HepG2 (cell line): ENCODE results near the gene HLA-DRB5. TPM values are rescaled to one million over a fixed set of nuclear protein-coding genes. Genes with fewer than 3 reads are reported as not detected.

ENCODE experiments used
- ATAC-seq: fragments of 200-7000 bp; cut with Tn5 transposase; 3 replicates; pipeline ENCODE4 v1.9.1; 2020; ENCODE audit warnings: mild to moderate bottlenecking, moderate library complexity
- Bru-seq: library from RNA; stranded (reverse); fragments of 400-500 nt; gene quantifications from one replicate; lab custom pipeline; 2021; lab: Mats Ljungman, UMichigan
- BruChase-seq, 2 experiments: library from RNA; stranded (reverse); fragments of 400-500 nt; gene quantifications; one replicate each; lab custom pipeline; 2021; lab: Mats Ljungman, UMichigan
- BruUV-seq: library from RNA; stranded (reverse); fragments of 400-500 nt; replicated peaks from 2 replicates; lab custom pipeline; 2021; lab: Mats Ljungman, UMichigan
- CTCF ChIA-PET: fragments of 300-600 bp; formaldehyde crosslinking; extraction: SDS; loops from one replicate; lab custom pipeline; 2021; ENCODE audit warnings: low total read pairs, inconsistent platforms, low intra/inter-chr PET ratio; lab: Yijun Ruan, JAX
- POLR2A ChIA-PET: fragments of 350-600 bp; sonication (Branson Sonifier 250); formaldehyde crosslinking; loops from one replicate; lab custom pipeline; 2020; ENCODE audit warnings: antibody characterized with exemption, inconsistent platforms; lab: Yijun Ruan, JAX
- DNase-seq: peaks from one replicate; pipeline ENCODE4 v3.0.0-alpha.2; 2015; ENCODE audit warnings: low spot score
- FAIRE-seq: peaks from 3 replicates; lab custom pipeline; 2011; peaks lifted over from hg19 to GRCh38; lab: Jason Lieb, UNC
- H2AFZ ChIP-seq: one replicate; pipeline ENCODE4 v1.6.1; 2011; ENCODE audit warnings: low read length, inconsistent platforms
- H3K27ac ChIP-seq: fragments of 300-600 bp; 3 replicates; pipeline ENCODE4 v1.8.0; 2011; ENCODE audit warnings: mixed run types, mild to moderate bottlenecking, mixed read lengths, low read length, inconsistent platforms; ENCODE audit not compliant: insufficient read depth; ENCODE audit errors: extremely low read length
- H3K27me3 ChIP-seq, 2 experiments: fragments of 200-600 bp in 1 of 2; 2 replicates in 1 of 2; 3 replicates in 1 of 2; pipeline versions ENCODE4 v1.6.0 to v1.8.0; 2011; ENCODE audit warnings: low read length in 2 of 2, mild to moderate bottlenecking in 2 of 2, moderate library complexity in 2 of 2, inconsistent platforms in 1 of 2; ENCODE audit not compliant: insufficient read depth in 2 of 2, control insufficient read depth in 1 of 2
- H3K36me3 ChIP-seq, 2 experiments: fragments of 200-600 bp in 1 of 2; replicated peaks in 1 of 2; 2 replicates in 1 of 2; 3 replicates in 1 of 2; pipeline versions ENCODE4 v1.5.1 to v1.8.0; 2011; ENCODE audit warnings: low read length in 2 of 2, inconsistent platforms in 1 of 2; ENCODE audit not compliant: insufficient read depth in 2 of 2, control insufficient read depth in 1 of 2
- H3K4me1 ChIP-seq: 2 replicates; pipeline ENCODE4 v1.5.1; 2012; ENCODE audit warnings: low read length, inconsistent platforms; ENCODE audit not compliant: insufficient read depth
- H3K4me2 ChIP-seq: 2 replicates; pipeline ENCODE4 v1.6.0; 2011; ENCODE audit warnings: low read depth, low read length, inconsistent platforms
- H3K4me3 ChIP-seq, 3 experiments: fragments of 200-600 bp in 1 of 3; sonication (generic), shearing (Covaris generic) in 1 of 3; replicated peaks in 1 of 3; 2 replicates each; pipeline ENCODE4 v1.5.1; 2011 to 2016; ENCODE audit warnings: low read length in 3 of 3, inconsistent platforms in 2 of 3, low read depth in 2 of 3, mild to moderate bottlenecking in 2 of 3, control low read depth in 1 of 3, mixed read lengths in 1 of 3; ENCODE audit not compliant: insufficient read depth in 1 of 3
- H3K79me2 ChIP-seq: one replicate; pipeline ENCODE4 v1.6.1; 2011; ENCODE audit warnings: low read length, inconsistent platforms; ENCODE audit not compliant: insufficient read depth
- H3K9ac ChIP-seq: 2 replicates; pipeline ENCODE4 v1.6.0; 2011; ENCODE audit warnings: mild to moderate bottlenecking, low read depth, low read length, inconsistent platforms; ENCODE audit not compliant: insufficient read depth
- H3K9me3 ChIP-seq: 2 replicates; pipeline ENCODE4 v1.5.1; 2012; ENCODE audit warnings: mild to moderate bottlenecking, low read length
- H4K20me1 ChIP-seq: 2 replicates; pipeline ENCODE4 v1.6.0; 2011; ENCODE audit warnings: inconsistent platforms, mild to moderate bottlenecking, low read length, moderate library complexity; ENCODE audit not compliant: insufficient read depth
- KLF16 ChIP-seq, 2 experiments: sonication (generic) in 1 of 2; formaldehyde crosslinking in 1 of 2; IDR thresholded peaks; 2 replicates each; pipeline versions ENCODE4 v1.6.1 to v1.8.0; 2016 to 2023; ENCODE audit warnings: missing genetic modification reagents in 2 of 2, missing compliant biosample characterization in 1 of 2
- RFX5 ChIP-seq: IDR thresholded peaks from 2 replicates; pipeline ENCODE4 v1.6.1; 2011; ENCODE audit warnings: low read depth, low read length, improper control_type of control experiment
- RFXANK ChIP-seq: IDR thresholded peaks from 2 replicates; pipeline ENCODE4 v1.6.1; 2016
- SRSF9 ChIP-seq: fragments of 200-400 bp; formaldehyde crosslinking; IDR thresholded peaks from 2 replicates; pipeline ENCODE4 v1.6.1; 2018; ENCODE audit warnings: borderline replicate concordance, mild to moderate bottlenecking, low read depth, low read length; ENCODE audit not compliant: insufficient read depth, poor library complexity, severe bottlenecking
- TBX2 ChIP-seq: sonication (generic); formaldehyde crosslinking; IDR thresholded peaks from 2 replicates; pipeline ENCODE4 v1.5.0; 2020; ENCODE audit warnings: missing genetic modification reagents, mild to moderate bottlenecking, borderline replicate concordance
- ZNF83 ChIP-seq: sonication (generic); formaldehyde crosslinking; IDR thresholded peaks from 2 replicates; pipeline ENCODE4 v1.4.0; 2020; ENCODE audit warnings: missing genetic modification reagents, mild to moderate bottlenecking, borderline replicate concordance
- whole genome bisulfite sequencing: methylation state at CpG from one replicate; pipeline ENCODE4 v1.1.6; 2017; ENCODE audit warnings: low lambda C conversion rate; 5-methylcytosine and 5-hydroxymethylcytosine counted together
- in situ Hi-C: cut with HindIII; loops from 2 replicates; pipeline ENCODE4 v1.10.0; 2017; ENCODE audit warnings: low pct_unique_long_range_greater_than_20kb; ENCODE audit not compliant: extremely low pct_ligation_motif_present
- intact Hi-C: fragments of 100-400 bp; cut with micrococcal nuclease; formaldehyde crosslinking; loops from one replicate; pipeline ENCODE4 v1.10.0; 2022; ENCODE audit not compliant: unreplicated experiment
- long read RNA-seq, 2 experiments: library from RNA in 1 of 2; library from polyadenylated mRNA in 1 of 2; stranded (forward) in 1 of 2; unstranded in 1 of 2; transcript quantifications; one replicate each; pipeline ENCODE4 v2.0.0, GENCODE V29; 2019 to 2022
- polyA minus RNA-seq, 3 experiments: library from RNA; depleted of rRNA, polyadenylated mRNA; stranded (reverse); fragments of >200 nt; gene quantifications; 2 replicates each; pipeline ENCODE4 v1.2.3, GENCODE V29; 2011; ENCODE audit warnings: low replicate concordance in 1 of 3
- polyA plus RNA-seq, 8 experiments: library from polyadenylated mRNA; depleted of rRNA in 3 of 8; stranded (reverse) in 7 of 8; unstranded in 1 of 8; fragments of >200 nt; fragmentation: Illumina TruSeq in 4 of 8; extraction: Trizol in 4 of 8; gene quantifications; 2 replicates each; pipeline versions ENCODE4 v1.2.1 to v1.2.3, GENCODE V29; 2011 to 2016; ENCODE audit warnings: low read depth in 4 of 8, missing spikeins in 1 of 8, mixed read lengths in 1 of 8; ENCODE audit not compliant: insufficient read depth in 1 of 8
- total RNA-seq, 5 experiments: library from RNA; depleted of rRNA; stranded (reverse); fragments of >200 nt; fragmentation: Illumina TruSeq; extraction: Trizol; gene quantifications; 2 replicates each; pipeline ENCODE4 v1.2.3, GENCODE V29; 2016; ENCODE audit warnings: low read depth in 1 of 5

Gene HLA-DRB5
- not detected in 2 replicates for total RNA-seq (2016; rRNA removed; fragmentation: Illumina TruSeq; extraction: Trizol)
- not detected in 2 replicates for total RNA-seq (2016; cell fraction: cytosol; rRNA removed; fragmentation: Illumina TruSeq; extraction: Trizol; ENCODE audit: low read depth)
- total RNA-seq (2016; cell fraction: insoluble cytoplasmic fraction; rRNA removed; fragmentation: Illumina TruSeq; extraction: Trizol) = not detected in 2 replicates
- not detected in 2 replicates for total RNA-seq (2016; cell fraction: membrane; rRNA removed; fragmentation: Illumina TruSeq; extraction: Trizol)
- total RNA-seq (2016; cell fraction: nucleus; rRNA removed; fragmentation: Illumina TruSeq; extraction: Trizol) = not detected in 2 replicates
- polyA plus RNA-seq (2011; rRNA removed) = not detected in 2 replicates
- 0.04 TPM in 1 of 2 replicates, not detected in the other for polyA plus RNA-seq (2011; cell fraction: cytosol; rRNA removed)
- polyA plus RNA-seq (2011; cell fraction: nucleus; rRNA removed) = not detected in 2 replicates
- not detected in 2 replicates for polyA plus RNA-seq (2012)
- polyA plus RNA-seq (2016; cell fraction: cytosol; fragmentation: Illumina TruSeq; extraction: Trizol; ENCODE audit: low read depth) = not detected in 2 replicates
- not detected in 2 replicates for polyA plus RNA-seq (2016; cell fraction: insoluble cytoplasmic fraction; fragmentation: Illumina TruSeq; extraction: Trizol; ENCODE audit: low read depth)
- not detected in 2 replicates for polyA plus RNA-seq (2016; cell fraction: membrane; fragmentation: Illumina TruSeq; extraction: Trizol; ENCODE audit: low read depth)
- polyA plus RNA-seq (2016; cell fraction: nucleus; fragmentation: Illumina TruSeq; extraction: Trizol; ENCODE audit: insufficient read depth, low read depth) = not detected in 2 replicates
- polyA minus RNA-seq (2011; rRNA and poly(A)+ RNA removed; ENCODE audit: low replicate concordance) = 0.12 TPM in 1 of 2 replicates, not detected in the other
- not detected in 2 replicates for polyA minus RNA-seq (2011; cell fraction: cytosol; rRNA and poly(A)+ RNA removed)
- not detected in 2 replicates for polyA minus RNA-seq (2011; cell fraction: nucleus; rRNA and poly(A)+ RNA removed)
- percentile 4 among the genes with signal in this experiment for Bru-seq, nascent RNA
- percentile 10 among the genes with signal in this experiment for BruChase-seq, experiment 1, labeled RNA remaining after a 6-hour chase
- BruChase-seq, experiment 2, labeled RNA remaining after a 2-hour chase = percentile 13 among the genes with signal in this experiment
- long read RNA-seq, experiment 1 = 0 reads
- long read RNA-seq, experiment 2 = 0 reads

GRCh38 chr6:32529697-32530430 is at the start of gene HLA-DRB5:
HLA-DRB5 (minus strand) TSS chr6:32530287; CDS start chr6:32530224, 63 bp downstream.
- 0% methylated on average over 1 of the region's 4 CpGs for WGBS
- Histone ChIP-seq H3K4me1 (no peaks in the 10 kb centered on the region), H3K79me2 (no peaks in the 10 kb centered on the region), H3K36me3 (no peaks in the 10 kb centered on the region), H4K20me1 (no peaks in the 10 kb centered on the region), H3K9me3 (no peaks in the 10 kb centered on the region), H3K4me3 (no peak within 1 kb of the TSS), H3K9ac (no peak within 1 kb of the TSS), H3K27ac (no peak within 1 kb of the TSS), H2AFZ (no peak within 1 kb of the TSS), H3K4me2 (no peak within 1 kb of the TSS), H3K27me3 (no peaks in the 10 kb centered on the region)
- FAIRE-seq (no peak), DNase-seq (no peak), ATAC-seq (no peak; the same call in 2 of the 3 replicates)
- POLR2A ChIA-PET = no interaction called here
- intact Hi-C loops = loop anchor here (2.0 kb wide), 1 partner anchor 41 kb away; no protein-coding TSS in a partner anchor
- CTCF ChIA-PET = no interaction called here
- peak; percentile 92 for TF ChIP-seq RFX5
- TF ChIP-seq ZNF83 = no peak
- no peak for TF ChIP-seq TBX2
- TF ChIP-seq SRSF9 = no peak
- TF ChIP-seq RFXANK (CRISPR knock-in tag) = peak; percentile 50; the same call in 1 of the 2 replicates
- no peak for TF ChIP-seq KLF16 (CRISPR knock-in tag; IDR thresholded peaks at IDR 0.05)
- in situ Hi-C loops = loop anchor here (5.0 kb wide), 1 partner anchor 57 kb away; the partner anchor contains the start of gene HLA-DRB1
- BruUV-seq = no TSS peak
